Ecto neural progenitor cell (in vitro differentiated cells): Measurements from ENCODE around the gene ASTN2.
"Not testable (repeated sequence)": the region's sequence is repeated elsewhere in the genome, so short reads cannot be mapped to it uniquely, and the experiment has no call there.

ENCODE experiments used
- DNase-seq: peaks from one replicate; pipeline ENCODE4 v3.0.0-alpha.2; 2018; ENCODE audit warnings: low spot score

The ASTN2 gene

DNA sequence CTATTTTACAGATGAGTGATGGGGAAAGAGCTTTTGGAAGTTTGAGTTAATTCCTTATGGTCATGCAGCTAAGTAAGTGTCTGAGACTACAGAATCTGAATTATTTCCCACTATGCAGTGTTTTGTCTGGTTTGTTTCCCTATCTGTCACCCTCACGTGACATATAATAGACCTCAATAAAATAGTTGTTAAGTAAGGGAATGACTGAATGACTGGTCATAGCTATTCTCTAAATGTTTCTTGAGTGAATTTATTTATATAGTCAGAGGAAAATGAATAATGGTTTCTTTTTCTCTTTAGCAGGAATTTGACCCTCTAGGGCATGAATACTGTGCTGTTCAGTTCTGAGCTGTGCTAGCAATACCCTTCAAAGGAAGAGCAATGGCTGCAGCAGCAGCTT, 717.5 kb downstream of the ASTN2 start:
- DNase-seq, result no peak

DNA sequence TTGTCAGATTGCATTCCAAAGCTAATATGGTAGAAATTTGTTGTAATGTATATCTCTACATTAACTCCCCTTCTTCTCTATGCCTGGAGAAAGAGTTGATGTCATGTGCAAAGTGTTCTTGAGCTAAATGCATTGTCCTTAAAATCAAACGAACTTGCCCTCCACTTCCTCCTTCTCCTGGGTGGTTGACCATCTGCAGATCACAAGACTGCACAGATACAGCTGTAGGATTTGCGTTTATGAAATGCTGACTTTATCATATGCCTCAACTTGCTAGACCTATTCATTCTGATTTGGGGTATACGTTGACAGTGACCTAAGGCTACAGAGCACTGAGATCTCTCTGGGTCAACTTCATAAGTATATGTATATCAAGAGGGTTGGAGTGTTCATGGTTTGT, 719.4 kb downstream of the ASTN2 start:
- DNase-seq, result no peak

GRCh38 chr9:116694785-116695291, 720.0 kb downstream of the ASTN2 start:
- DNase-seq, result no peak

DNA sequence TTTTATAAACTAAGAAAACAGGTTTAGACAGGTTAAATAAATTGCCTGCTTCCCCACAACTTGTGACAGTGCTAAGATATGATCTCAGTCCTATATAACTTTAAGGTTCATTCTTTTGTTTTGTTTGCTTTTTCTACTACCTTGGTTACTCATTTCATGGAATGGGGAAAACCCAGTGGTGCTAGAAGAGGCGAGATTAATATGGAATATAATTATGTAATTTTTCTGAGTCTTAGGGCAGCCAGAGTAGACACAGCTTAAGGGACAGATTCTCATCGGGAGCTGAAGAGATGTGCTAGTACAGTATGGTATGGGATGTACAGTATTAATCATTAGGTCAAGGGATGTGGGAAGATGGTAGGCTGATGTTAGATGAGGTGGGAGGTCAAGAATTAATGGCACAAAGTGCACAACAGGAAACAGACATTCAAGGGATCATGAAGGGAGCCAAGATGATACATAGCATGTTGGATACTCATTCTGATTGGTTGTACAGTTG, 721.6 kb downstream of the ASTN2 start:
- DNase-seq, result no peak

- DNase-seq, result no peak
Measured at GRCh38 chr9:116692616-116693015, 722.2 kb downstream of the ASTN2 start.

GRCh38 chr9:116691607-116692006, 723.2 kb downstream of the ASTN2 start:
- no peak for DNase-seq

GRCh38 chr9:116690805-116691204, 724.1 kb downstream of the ASTN2 start:
- DNase-seq, result not testable (repeated sequence)

GRCh38 chr9:116689486-116690032, 725.3 kb downstream of the ASTN2 start:
- no peak for DNase-seq

DNA sequence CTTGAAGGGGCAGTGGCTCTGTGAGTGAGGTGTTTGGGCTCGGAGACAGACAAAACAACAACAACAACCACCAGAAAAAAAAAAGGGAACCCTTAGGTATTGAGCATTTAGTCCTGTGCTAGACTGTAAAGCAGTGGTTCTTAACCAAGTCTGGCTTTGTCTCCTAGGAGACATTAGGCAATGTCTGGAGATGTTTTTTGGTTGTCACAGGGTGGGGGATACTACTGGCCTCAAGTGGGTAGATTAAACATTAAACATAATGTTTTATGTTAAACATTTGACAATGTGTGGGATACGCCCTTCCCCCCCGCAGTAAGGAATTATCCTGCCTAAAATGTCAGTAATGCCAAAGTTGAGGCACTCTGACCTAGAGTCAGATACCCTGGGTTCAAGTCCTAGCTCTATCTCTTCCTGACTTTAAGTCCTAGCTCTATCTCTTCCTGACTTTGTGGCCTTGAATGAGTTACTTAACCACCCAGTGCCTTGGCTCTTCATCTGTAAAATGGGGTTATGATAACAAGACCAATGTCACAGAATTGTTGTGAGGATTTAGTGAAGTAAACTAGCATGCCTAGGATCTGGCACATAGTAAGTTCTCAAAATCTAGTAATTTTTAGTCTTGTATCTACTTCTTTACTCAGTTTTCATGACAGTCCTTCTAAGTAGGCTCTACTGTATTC, 725.9 kb downstream of the ASTN2 start:
- no peak for DNase-seq

GRCh38 chr9:116687754-116688135, 727.1 kb downstream of the ASTN2 start:
- DNase-seq, result no peak

DNA sequence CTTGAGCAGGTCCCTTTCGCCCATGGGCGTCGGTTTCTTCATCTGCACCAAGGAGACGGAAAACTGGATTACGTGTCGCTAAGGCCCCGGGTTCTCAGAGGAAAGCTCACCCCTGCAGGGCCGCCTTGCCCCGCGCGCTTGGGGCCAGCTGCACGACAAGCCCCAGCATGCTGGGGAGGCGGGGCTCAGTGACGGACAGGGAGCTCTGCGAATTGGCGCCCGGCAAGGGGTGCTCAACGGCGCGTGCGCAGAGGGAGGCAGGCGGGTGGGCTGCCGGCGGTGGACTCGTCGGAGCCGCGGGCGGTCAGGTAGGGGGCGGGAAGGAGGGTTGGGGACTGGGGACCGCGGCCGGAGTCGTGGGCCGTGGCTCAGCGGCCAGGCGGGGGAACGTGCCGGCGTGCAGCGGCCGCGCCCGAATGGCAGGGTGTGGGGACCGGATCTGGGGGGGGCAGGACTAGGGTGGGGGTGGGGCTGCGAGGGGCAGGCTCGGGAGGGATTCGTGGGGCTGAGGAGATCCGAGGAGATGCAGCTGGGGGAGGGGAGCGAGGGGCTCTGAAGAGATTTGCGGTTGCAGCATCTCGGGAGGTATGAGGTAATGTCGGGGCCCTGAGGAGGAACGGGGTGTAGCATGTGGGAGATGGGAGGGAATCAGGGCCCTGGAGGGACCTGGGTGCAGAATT, 727.6 kb downstream of the ASTN2 start, which contains the start of gene TRIM32:
TRIM32 (plus strand) TSS at position 232 of the 680 bp plus-strand sequence. CDS start 10,438 bp downstream, outside the sequence.
- DNase-seq, result peak; percentile 95

GRCh38 chr9:116686693-116687073, 728.2 kb downstream of the ASTN2 start:
- no peak for DNase-seq

DNA sequence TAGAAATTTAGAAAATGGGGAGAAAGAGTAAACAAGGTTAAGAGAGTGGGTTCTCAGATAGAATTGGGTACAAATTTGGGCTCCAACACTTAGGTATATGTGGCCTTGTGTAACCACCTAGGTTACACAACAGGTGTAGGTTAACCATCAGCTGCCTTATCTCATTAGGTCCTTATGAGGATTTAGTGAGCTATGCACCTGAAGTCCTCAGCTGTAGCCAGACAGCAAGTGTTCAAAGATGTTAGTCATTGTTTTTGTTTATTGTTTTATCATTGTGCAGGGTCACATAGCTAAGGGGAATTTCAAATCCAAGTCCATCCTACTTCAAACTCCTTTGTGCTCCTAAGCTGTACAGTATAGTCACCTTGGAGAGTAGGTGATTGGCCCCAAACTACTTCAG, 728.7 kb downstream of the ASTN2 start:
- no peak for DNase-seq

DNA sequence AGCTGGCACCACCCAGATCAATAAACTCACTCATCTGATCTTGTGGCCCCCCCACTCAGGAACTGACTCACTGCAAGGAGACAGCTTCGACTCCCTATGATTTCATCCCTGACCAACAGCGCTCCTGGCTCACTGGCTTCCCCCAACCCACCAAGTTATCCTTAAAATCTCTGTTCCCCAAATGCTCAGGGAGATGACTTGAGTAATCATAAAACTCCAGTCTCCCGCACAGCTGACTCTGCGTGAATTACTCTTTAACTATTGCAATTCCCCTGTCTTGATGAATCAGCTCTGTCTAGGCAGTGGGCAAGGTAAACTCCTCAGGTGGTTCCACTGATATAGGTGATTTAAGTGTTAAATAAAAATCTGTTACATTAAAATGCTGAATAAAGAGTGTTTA, 729.7 kb downstream of the ASTN2 start:
- DNase-seq, result no peak

DNA sequence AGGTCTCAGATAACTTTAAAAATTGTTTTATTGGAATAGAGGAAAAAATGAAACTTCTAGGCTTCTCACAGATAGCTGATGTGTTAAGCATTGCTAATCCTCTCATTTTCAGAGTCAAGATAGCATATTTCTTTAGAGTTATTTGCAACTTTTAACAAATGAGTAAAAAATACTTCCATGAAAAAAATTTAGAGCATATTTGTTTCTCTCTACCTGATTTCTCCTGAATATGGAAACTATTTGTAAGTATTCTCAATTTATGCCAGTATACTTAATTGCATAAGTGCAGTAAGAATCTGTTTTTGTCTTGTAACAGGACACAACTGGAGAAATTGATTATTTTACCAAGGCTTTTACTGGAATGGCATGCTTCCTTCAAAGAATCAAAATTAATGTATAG, 731.3 kb downstream of the ASTN2 start:
- DNase-seq, result no peak

GRCh38 chr9:116674210-116674980, 740.5 kb downstream of the ASTN2 start:
- DNase-seq, result no peak

DNA sequence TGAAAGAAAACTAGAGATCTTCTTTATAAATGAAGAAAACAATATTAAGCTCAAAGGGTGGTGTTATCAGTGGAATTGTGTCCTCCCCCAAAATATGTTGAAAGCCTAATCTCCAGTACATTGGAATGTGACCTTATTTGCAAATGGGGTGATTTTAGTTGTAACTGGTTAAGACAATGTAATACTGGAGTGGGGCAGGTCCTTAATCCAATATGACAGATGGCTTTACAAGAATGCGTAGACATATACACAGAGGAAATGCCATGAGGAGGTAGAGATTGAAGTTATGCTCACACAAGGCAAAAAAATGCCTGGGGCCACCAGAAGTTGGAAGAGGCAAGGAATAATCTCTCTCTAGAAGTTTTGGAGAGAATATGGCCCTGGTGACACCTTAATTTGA, 741.5 kb downstream of the ASTN2 start:
- no peak for DNase-seq

DNA sequence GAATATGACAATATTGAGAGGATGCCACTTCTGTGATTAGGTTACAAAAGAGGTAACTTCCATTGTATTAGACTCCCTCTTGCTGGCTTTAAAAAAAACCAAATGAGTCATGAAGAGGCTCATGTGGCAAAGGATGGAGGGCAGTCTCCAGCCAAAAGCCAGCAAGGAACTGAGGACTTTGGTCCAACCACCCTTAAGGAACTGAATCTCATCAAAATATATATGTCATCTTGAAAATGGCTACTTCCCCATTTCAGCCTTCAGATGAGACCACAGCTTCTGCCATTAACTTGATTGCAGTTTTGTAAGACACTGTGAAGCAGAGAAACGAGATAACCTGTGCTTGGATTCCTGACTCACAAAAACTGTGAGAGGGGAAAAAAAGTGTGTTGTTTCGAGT, 743.3 kb downstream of the ASTN2 start:
- no peak for DNase-seq

DNA sequence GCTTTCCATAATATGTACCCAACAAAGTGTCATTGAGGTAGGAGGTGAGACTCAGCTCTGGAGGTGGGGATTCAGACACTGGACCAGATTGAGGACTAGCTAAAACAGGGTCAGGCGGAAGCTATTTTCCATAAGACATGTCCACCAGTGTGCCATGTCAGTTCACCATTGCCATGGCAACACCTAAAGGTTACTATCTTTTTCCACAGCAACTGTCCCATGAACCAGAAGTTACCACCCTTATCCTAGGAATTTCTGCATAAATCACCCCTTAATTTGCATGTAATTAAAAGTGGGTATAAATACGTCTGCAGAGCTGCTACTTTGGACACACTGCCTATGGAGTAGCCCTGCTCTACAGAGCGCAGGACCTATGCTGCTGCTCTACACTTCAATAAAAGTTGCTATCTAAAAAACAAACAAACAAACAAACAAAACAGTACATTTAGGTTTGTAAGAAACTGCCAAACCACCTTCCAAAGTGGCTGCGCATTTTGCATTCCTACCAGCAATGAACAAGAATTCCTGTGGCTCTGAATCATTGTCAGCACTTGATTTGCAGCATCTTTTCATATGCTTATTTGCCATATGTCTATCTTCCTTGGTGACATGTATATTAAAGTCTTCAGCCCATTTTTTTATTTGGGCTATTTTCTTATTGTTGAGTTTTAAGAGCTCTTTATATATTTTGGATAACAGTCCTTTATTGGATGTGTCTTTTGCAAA, 745.7 kb downstream of the ASTN2 start:
- no peak for DNase-seq

- DNase-seq, result no peak
Measured at GRCh38 chr9:116663581-116663980, 751.3 kb downstream of the ASTN2 start.

DNA sequence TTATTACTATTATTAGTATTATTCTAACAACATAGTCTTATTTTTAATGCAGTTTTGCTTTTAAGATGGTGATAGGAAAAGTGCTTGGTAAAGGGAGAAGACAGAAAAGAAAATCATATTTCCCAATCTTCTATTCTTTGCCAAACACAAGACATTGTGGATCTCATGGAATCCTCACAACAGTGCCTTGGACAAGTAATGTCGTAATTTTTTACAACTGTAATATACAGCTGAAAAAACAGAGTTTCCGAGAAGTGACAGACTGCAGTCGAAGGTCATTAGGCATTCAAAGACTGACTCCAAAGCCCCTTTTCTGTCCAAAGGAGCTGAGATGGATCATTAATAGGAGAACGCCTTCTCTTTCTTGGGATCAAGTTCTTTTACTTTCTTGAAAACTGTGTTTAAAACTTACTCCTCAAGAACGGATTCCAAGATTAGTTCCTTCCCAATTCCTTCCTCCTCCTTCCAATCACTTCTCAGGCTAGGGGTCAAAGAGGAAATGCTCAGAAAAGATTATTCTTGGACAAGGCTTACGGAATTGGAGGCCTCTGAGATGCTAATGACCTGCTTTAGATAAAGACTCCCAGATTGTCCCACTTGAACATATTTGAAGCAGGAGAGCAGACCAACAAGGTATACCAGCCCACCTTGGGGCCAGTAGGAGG, 752.1 kb downstream of the ASTN2 start:
- no peak for DNase-seq
